IPS DF 19.7 (cell line): ENCODE data around the gene HSPA1A.
"Not testable (repeated sequence)": the region's sequence is repeated elsewhere in the genome, so short reads cannot be mapped to it uniquely, and the experiment has no call there.

Experiments
- DNase-seq: peaks from one replicate; pipeline ENCODE4 v3.0.0-alpha.2; 2013; ENCODE audit warnings: low read depth, low spot score

The HSPA1A gene

GRCh38 chr6:31781244-31782125 is 33.9 kb upstream of the HSPA1A start:
- no peak for DNase-seq

GRCh38 chr6:31782126-31782855 is 33.1 kb upstream of the HSPA1A start:
- no peak for DNase-seq

GRCh38 chr6:31784098-31784925 is 31.0 kb upstream of the HSPA1A start:
- DNase-seq: no peak

GRCh38 chr6:31785475-31785874 is 29.9 kb upstream of the HSPA1A start:
- DNase-seq: no peak

GRCh38 chr6:31791324-31792089 is 23.8 kb upstream of the HSPA1A start:
- no peak for DNase-seq

GRCh38 chr6:31792090-31792374 is 23.3 kb upstream of the HSPA1A start:
- DNase-seq: no peak

GRCh38 chr6:31792761-31793171 is 22.6 kb upstream of the HSPA1A start:
- DNase-seq: no peak

GRCh38 chr6:31793927-31794245 is 21.5 kb upstream of the HSPA1A start:
- not testable (repeated sequence) for DNase-seq

- no peak for DNase-seq
Observed at GRCh38 chr6:31794294-31794865, 21.0 kb upstream of the HSPA1A start.

GRCh38 chr6:31794866-31795615 is 20.3 kb upstream of the HSPA1A start:
- no peak for DNase-seq

- no peak for DNase-seq
Observed at GRCh38 chr6:31795616-31796298, 19.6 kb upstream of the HSPA1A start, which contains the start of gene VARS1. TSS of gene VARS1 (minus strand) at chr6:31795752. CDS start at chr6:31795217, 535 bp downstream.

GRCh38 chr6:31796993-31797385 is 18.4 kb upstream of the HSPA1A start:
- no peak for DNase-seq

GRCh38 chr6:31797588-31797987 is 17.8 kb upstream of the HSPA1A start:
- DNase-seq: no peak

- no peak for DNase-seq
Observed at GRCh38 chr6:31799781-31800180, 15.6 kb upstream of the HSPA1A start.

GRCh38 chr6:31801031-31801927 is 14.1 kb upstream of the HSPA1A start:
- DNase-seq: not testable (repeated sequence)

GRCh38 chr6:31805939-31806469 is 9.3 kb upstream of the HSPA1A start:
- DNase-seq: no peak

GRCh38 chr6:31806470-31807272 is 8.7 kb upstream of the HSPA1A start, which contains the start of gene LSM2:
TSS of gene LSM2 (minus strand) at chr6:31806966. CDS start at chr6:31806757, 209 bp downstream.
- no peak for DNase-seq
